Aorta (tissue), 5 donors: ENCODE data around the gene B3GALT4. TPM values are rescaled to one million over a fixed set of nuclear protein-coding genes. Genes with fewer than 3 reads are reported as not detected.

Experiments used
- ATAC-seq: fragments of 200-7000 bp; cut with Tn5 transposase; one replicate; pipeline ENCODE4 v1.9.1; 2022; ENCODE audit warnings: moderate library complexity; ENCODE audit not compliant: low FRiP score
- DNase-seq, 2 donors: peaks; one replicate each; pipeline ENCODE4 v3.0.0-alpha.2; 2020
- H3K27ac ChIP-seq, 2 donors: one replicate each; pipeline ENCODE4 v1.5.1; 2013; ENCODE audit warnings: low read length in 2 of 2, mild to moderate bottlenecking in 2 of 2, moderate library complexity in 2 of 2, control low read depth in 1 of 2, inconsistent platforms in 1 of 2, low read depth in 1 of 2
- H3K27me3 ChIP-seq, 2 donors: one replicate each; pipeline ENCODE4 v1.6.1; 2013; ENCODE audit warnings: control low read depth in 1 of 2, low read length in 1 of 2, mild to moderate bottlenecking in 1 of 2, moderate library complexity in 1 of 2; ENCODE audit not compliant: insufficient read depth in 2 of 2, control insufficient read depth in 1 of 2
- H3K36me3 ChIP-seq, 2 donors: one replicate each; pipeline ENCODE4 v1.6.1; 2013; ENCODE audit warnings: control low read depth in 1 of 2, low read length in 1 of 2, mild to moderate bottlenecking in 1 of 2; ENCODE audit not compliant: insufficient read depth in 2 of 2, control insufficient read depth in 1 of 2
- H3K4me1 ChIP-seq, 2 donors: one replicate each; pipeline ENCODE4 v1.6.1; 2013; ENCODE audit warnings: low read length in 2 of 2, control low read depth in 1 of 2, mild to moderate bottlenecking in 1 of 2, moderate library complexity in 1 of 2; ENCODE audit not compliant: insufficient read depth in 2 of 2, control insufficient read depth in 1 of 2
- H3K4me3 ChIP-seq, 2 donors: one replicate each; pipeline ENCODE4 v1.5.1; 2013; ENCODE audit warnings: low read length in 2 of 2, control low read depth in 1 of 2, mild to moderate bottlenecking in 1 of 2
- H3K9me3 ChIP-seq: one replicate; pipeline ENCODE4 v1.6.1; 2013; ENCODE audit warnings: mild to moderate bottlenecking, low read length; ENCODE audit not compliant: control insufficient read depth
- WGBS, 2 donors: extraction: QIAGEN DNeasy Blood & Tissue Kit; methylation state at CpG; one replicate each; pipeline ENCODE4 v1.1.7; 2013; 5-methylcytosine and 5-hydroxymethylcytosine counted together
- intact Hi-C, 2 donors: fragments of 100-400 bp; cut with DNase I; formaldehyde crosslinking; loops; one replicate each; pipeline versions ENCODE4 v1.14.2 to v1.15.0; 2022
- long read RNA-seq, 2 donors: library from polyadenylated mRNA; unstranded; transcript quantifications; one replicate each; pipeline ENCODE4 v2.0.0, GENCODE V29; 2020 to 2021
- polyA plus RNA-seq, 2 donors: library from polyadenylated mRNA; stranded (reverse); fragments of 200-250 nt; gene quantifications; one replicate each; pipeline ENCODE4 v1.2.3, GENCODE V29; 2013
- total RNA-seq, 2 donors: library from RNA; stranded (reverse); fragmentation: NEBNext Ultra II Directional; extraction: Animal tissue kit (Norgen Biotek cat#: 25700); gene quantifications; one replicate each; pipeline ENCODE4 v1.2.1, GENCODE V29; 2021
- donor health status: healthy with polysubstance abuse.
- donor health status: Bipolar disorder and iron deficiency.
- donor health status: DM: no; HTN: no; CAD: no.
- donor health status: DM: no; HTN: no; CAD: no.
- donor health status: DM: yes; HTN: yes; CAD: no.

The B3GALT4 gene, protein sequence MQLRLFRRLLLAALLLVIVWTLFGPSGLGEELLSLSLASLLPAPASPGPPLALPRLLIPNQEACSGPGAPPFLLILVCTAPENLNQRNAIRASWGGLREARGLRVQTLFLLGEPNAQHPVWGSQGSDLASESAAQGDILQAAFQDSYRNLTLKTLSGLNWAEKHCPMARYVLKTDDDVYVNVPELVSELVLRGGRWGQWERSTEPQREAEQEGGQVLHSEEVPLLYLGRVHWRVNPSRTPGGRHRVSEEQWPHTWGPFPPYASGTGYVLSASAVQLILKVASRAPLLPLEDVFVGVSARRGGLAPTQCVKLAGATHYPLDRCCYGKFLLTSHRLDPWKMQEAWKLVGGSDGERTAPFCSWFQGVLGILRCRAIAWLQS
- 10 to 100 TPM; 12.7 to 14.3 TPM for total RNA-seq
- polyA plus RNA-seq, result 10 to 100 TPM in 1 of 2 donors, 1 to 10 TPM in 1; 8.3 to 17.0 TPM
- long read RNA-seq, donor 1, transcript B3GALT4-204 (1 exons, 1,694 nt), result major isoform, 84 of 86 reads
- long read RNA-seq, donor 1, partial matches to known transcripts, result 0 of 86 reads
- long read RNA-seq, donor 1, other reads (novel, unspliced or antisense), result 1 of 86 reads
- long read RNA-seq, donor 2, transcript B3GALT4-204 (1 exons, 1,694 nt), result major isoform, 25 of 27 reads
- long read RNA-seq, donor 2, partial matches to known transcripts, result 0 of 27 reads
- long read RNA-seq, donor 2, other reads (novel, unspliced or antisense), result 2 of 27 reads

DNA sequence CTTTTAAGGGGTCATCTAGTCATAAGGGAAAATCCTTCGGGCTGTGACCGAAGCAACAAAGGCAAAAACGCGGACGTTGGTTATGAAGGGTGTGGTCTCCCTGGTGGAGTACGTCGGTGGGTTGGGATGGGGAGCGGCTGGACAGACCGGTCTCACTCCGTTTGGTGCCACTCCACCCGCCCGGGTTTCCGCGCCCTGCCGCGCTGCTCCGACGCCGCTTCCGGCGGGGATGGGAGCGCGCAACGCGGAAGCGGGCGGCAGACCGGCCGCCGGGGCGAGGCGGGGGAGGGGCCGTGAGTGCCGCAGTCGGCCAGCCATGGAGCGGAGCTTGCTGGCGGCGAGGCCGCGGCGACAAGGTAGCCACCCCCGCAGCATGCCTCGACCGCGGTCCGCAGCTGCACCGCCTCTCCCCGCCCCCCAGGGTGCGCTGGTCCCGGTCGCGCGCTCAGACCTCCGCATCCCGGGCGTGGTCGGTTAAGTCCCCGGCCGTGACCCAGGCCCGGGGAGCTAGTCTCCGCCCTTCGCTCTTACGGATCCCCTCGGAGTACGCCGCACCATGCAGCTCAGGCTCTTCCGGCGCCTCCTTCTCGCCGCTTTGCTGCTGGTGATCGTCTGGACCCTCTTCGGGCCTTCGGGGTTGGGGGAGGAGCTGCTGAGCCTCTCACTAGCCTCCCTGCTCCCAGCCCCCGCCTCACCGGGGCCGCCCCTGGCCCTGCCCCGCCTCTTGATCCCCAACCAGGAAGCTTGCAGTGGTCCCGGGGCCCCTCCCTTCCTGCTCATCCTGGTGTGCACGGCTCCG lies at the start of gene B3GALT4:
Gene B3GALT4 (plus strand): TSS at position 260 of the 799 bp plus-strand sequence. CDS start 297 bp downstream, at position 557.
- WGBS, 2 donors, result 0 to 1% methylated on average over 72 to 80 of the region's 80 CpGs
- Histone ChIP-seq H3K4me3 (peak within 1 kb of the TSS; percentile 46 to 50), H3K27ac (peak within 1 kb of the TSS; percentile 34 to 35), H3K36me3 (no peaks in the 10 kb centered on the region), H3K4me1 (no peaks in the 10 kb centered on the region), H3K9me3 (no peaks in the 10 kb centered on the region), H3K27me3 (no peaks in the 10 kb centered on the region)
- DNase-seq (peak; percentile 84 to 92), ATAC-seq (peak; percentile 82)
- intact Hi-C loops, result loop anchor here in 1 of 2 donors (5.0 kb wide), 2 partner anchors 35 to 135 kb away; partner anchors contain the start of genes PHF1 and TAPBP

DNA sequence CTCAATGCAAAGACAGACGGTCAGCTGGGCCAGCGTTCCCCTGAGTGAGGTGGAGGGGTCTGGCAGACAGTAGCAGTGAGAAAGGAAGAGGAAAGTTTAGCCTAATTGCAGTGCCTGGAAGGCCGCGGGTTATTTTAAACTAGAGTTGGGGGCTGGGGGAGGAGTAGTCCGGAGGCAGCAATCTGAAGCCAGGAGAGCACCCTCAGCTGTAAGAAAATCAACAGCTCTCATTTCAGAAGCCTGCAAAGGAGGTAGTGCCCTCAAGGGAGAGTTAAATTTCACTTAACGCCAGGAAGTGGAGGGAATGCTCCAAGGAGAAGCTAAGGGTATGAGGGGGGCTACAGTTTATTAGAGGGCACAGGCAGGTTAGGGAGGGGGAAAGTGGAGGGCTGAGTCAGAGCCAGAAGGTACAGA lies 41.7 kb upstream of the B3GALT4 start:
- no peaks in the 10 kb centered on the region for H3K4me1 ChIP-seq

DNA sequence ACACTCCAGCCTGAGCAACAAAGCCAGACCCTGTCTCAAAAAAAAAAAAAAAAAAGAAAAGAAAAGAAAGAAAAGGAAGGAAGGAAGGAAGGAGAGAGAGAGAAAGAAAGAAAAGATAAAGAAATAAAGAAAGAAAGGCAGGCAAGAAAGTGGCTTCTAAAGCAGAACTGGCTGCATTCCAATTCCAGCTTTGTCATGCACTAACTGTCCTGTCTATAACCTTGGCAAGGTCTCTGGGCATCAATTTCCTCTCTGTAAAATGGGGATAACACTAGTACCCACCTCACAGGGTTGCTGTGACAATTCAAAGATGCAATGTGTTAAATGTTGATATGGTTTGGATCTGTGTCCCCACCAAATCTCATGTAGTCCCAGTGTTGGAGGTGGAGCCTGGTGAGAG lies 40.6 kb upstream of the B3GALT4 start:
- Histone ChIP-seq H3K27me3 (peaks cover 0 to 2% of the 10 kb centered on the region in 2 donors), H3K27ac (no peak overlapping the region), H3K4me1 (no peaks in the 10 kb centered on the region), H3K36me3 (no peaks in the 10 kb centered on the region), H3K9me3 (peaks cover 1% of the 10 kb centered on the region), H3K4me3 (no peak overlapping the region)
- intact Hi-C loops, result no loop called here
- DNase-seq (no peak), ATAC-seq (no peak)

More for the DNA sequence above, 41.7 kb upstream of the B3GALT4 start:
- intact Hi-C loops, result no loop called here
- DNase-seq (no peak), ATAC-seq (no peak)
- Histone ChIP-seq H3K9me3 (peaks cover 1% of the 10 kb centered on the region), H3K4me3 (no peak overlapping the region), H3K36me3 (no peaks in the 10 kb centered on the region), H3K27me3 (peaks cover 0 to 2% of the 10 kb centered on the region in 2 donors), H3K27ac (no peak overlapping the region)
- WGBS, 2 donors, result 8 to 9% methylated on average over 6 of the region's 6 CpGs

DNA sequence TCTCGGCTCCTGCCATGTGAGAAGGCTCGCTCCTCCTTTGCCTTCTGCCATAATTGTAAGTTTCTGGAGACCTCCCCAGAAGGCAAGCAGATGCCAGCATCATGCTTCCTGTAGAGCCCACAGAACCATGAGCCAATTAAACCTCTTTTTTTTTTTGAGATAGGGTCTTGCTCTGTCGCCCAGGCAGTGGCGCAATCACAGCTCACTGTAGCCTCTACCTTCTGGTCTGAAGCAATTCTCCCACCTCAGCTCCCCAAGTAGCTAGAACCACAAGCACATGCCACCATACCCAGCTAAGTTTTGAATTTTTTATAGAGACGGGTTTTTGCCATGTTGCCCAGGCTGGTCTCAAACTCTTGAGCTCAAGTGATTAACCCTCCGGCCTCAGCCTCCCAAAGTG lies 40.1 kb upstream of the B3GALT4 start:
- Histone ChIP-seq H3K27me3 (peaks cover 0 to 2% of the 10 kb centered on the region in 2 donors), H3K36me3 (no peaks in the 10 kb centered on the region), H3K27ac (no peak overlapping the region), H3K4me3 (no peak overlapping the region), H3K9me3 (peaks cover 1% of the 10 kb centered on the region), H3K4me1 (no peaks in the 10 kb centered on the region)
- 86 to 89% methylated on average over 6 of the region's 6 CpGs for WGBS, 2 donors
- intact Hi-C loops, result no loop called here
- ATAC-seq, result no peak
- DNase-seq, result no peak

DNA sequence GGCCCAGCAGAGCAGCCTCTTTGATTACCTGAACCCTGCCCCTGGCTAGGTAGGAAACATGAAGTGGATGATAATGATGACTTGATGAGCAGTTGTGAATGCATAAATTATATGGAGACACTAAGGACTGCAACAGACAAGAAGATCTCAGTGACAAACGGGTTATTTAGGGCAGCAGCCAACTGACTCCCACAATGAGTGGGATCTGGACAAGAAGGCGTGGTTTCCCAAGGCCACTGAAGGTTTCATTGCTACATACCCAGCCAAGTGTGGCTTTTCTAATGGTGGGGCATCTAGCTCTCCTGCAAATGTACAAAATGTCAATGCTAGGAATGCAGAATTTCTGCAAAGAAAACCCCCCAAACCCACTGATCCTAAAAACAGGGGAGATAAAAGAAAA lies 39.2 kb upstream of the B3GALT4 start:
- Histone ChIP-seq H3K36me3 (no peaks in the 10 kb centered on the region), H3K4me1 (no peaks in the 10 kb centered on the region), H3K9me3 (peaks cover 1% of the 10 kb centered on the region), H3K27me3 (peaks cover 0 to 2% of the 10 kb centered on the region in 2 donors), H3K4me3 (no peak overlapping the region), H3K27ac (no peak overlapping the region)
- no peak for DNase-seq
- intact Hi-C loops, result no loop called here
- no peak for ATAC-seq
- WGBS, 2 donors, result 71 to 72% methylated on average over 2 of the region's 2 CpGs

DNA sequence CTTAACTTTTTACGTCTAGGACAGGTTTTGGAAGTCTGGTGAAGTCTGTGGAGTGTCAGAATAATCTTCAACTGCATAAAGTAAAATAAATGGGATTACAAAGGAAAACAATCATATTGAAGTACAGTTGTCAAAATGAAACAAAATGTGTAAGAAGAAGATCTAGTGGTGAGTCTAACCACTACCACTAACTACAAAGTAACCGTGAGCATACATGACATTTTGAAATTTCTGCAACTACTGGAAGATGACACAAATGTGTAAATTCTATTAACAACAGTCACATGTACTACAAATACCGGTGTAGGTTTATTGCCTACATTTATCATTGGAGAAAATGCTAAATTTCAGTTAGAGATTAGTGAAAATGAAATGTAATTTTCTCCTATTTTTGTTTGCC lies 35.0 kb upstream of the B3GALT4 start:
- 58% methylated on average over 3 of the region's 3 CpGs for WGBS, 2 donors
- intact Hi-C loops, result no loop called here
- H3K4me1 ChIP-seq, result no peaks in the 10 kb centered on the region
- ATAC-seq (no peak), DNase-seq (no peak)
- H3K9me3 ChIP-seq, result peaks cover 1% of the 10 kb centered on the region
- no peak overlapping the region for H3K4me3 ChIP-seq
- H3K27me3 ChIP-seq, result peaks cover 0 to 2% of the 10 kb centered on the region in 2 donors
- no peak overlapping the region for H3K27ac ChIP-seq
- H3K36me3 ChIP-seq, result no peaks in the 10 kb centered on the region

DNA sequence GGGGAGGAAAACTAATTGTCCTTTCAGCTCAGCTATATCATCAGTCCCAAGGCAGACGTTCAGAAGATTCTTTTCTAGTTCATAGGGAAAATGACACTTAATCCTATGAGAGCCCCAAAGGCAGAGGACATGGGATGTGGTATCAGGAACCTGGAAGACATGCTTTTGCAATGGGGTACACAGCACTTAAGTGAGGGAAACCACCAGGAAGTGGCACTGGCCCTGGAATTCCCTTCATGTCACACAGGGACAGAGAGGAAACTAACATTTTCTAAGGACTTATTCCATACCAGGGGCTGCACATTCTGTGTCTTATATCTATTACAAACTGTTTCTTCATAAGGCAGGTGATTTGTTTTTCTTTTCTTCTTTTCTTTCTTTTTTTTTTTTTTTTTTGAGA lies 33.4 kb upstream of the B3GALT4 start:
- no peaks in the 10 kb centered on the region for H3K36me3 ChIP-seq
- no peak overlapping the region for H3K4me3 ChIP-seq
- ATAC-seq (no peak), DNase-seq (no peak)
- no peak overlapping the region for H3K27ac ChIP-seq
- H3K9me3 ChIP-seq, result peaks cover 1% of the 10 kb centered on the region
- intact Hi-C loops, result no loop called here
- H3K4me1 ChIP-seq, result no peaks in the 10 kb centered on the region
- H3K27me3 ChIP-seq, result peaks cover 0 to 2% of the 10 kb centered on the region in 2 donors
- 41 to 46% methylated on average over 1 of the region's 1 CpG for WGBS, 2 donors

DNA sequence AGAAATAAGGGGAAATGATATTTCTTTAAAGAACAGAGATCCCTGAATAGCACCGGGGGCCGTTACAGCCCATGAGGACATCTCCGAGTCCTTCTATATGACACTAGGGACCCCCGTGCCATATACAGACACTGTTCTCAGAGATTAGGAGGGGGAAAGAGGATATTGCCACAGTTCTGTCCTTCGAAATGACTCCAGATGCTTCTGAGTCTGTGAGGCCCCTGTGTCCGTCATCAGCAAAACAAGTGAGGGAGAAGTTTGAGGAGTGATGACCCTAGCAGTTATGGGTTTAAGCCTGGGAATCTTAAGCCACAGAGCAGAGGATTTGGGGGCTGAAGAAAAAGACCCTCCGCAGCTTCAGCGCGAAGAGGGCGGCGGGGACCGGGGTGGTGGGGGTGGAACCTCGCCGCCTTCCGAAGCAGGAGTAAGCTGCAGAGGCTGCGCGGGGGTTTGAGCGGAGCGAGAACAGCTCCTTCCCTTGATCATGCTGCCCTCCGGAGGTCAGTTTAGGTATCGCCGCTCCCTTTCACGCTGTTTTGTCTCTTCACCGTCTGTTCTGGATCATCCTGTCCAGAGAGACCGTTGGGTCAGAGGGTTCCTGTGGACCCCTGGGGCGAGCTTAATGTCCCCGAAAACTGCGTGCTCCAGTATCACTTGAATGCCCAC lies 28.8 kb upstream of the B3GALT4 start:
- H3K9me3 ChIP-seq, result no peaks in the 10 kb centered on the region
- H3K27me3 ChIP-seq, result no peaks in the 10 kb centered on the region
- 1% methylated on average over 28 of the region's 28 CpGs for WGBS, 2 donors
- DNase-seq, result peak; percentile 91 to 96
- no peaks in the 10 kb centered on the region for H3K36me3 ChIP-seq
- peak overlapping the region in 1 of 2 donors; percentile 36 for H3K4me3 ChIP-seq
- intact Hi-C loops, result loop anchor here (1.0 to 5.0 kb wide), 7 partner anchors 35 to 234 kb away; partner anchors contain the start of genes RXRB (in 1 of the 2) and SLC39A7 (in 1 of the 2)
- peak overlapping the region in 1 of 2 donors; percentile 97 for H3K27ac ChIP-seq
- ATAC-seq, result peak; percentile 95
- no peaks in the 10 kb centered on the region for H3K4me1 ChIP-seq
